ENCODE measurements around the gene MYL3. TPM values are rescaled to one million over a fixed set of nuclear protein-coding genes. Genes with fewer than 3 reads are reported as not detected.
A peak's percentile ranks its signal among the peaks of the same experiment; 100 is the strongest.

The MYL3 gene
- total and polyA plus RNA-seq, 2 experiments from 2014 or later = not detected

DNA sequence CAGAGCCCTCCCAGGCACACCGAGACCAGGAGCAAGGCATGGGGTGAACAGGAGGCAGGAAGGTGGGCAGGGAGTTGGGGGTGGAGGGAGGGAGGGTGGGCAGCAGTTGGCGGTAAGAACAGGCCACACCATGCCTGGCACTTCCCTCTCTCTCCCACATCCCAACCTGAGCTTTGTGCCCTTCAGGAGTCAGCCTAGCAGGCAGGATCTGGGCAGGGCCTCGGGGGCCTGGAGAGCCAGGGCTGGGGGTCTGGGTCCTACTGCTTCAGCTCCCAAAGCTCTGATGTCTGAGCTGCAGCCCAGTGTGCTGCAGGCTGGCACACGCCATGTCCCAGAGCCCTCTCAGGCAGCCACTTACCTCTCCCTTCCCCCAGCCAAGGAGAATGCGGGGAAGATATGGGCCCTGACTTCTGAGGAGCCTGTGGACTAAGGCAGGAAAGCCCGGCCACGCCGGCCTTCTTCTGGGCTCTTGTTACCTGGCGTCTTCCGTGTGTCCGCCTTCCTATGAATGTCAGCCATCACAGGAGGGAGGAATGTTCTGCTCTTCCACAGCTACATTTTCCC is 2.9 kb upstream of the MYL3 start:
- peaks cover 9% of the 10 kb centered on the region; the same call in 1 of the 2 replicates for H3K4me1 ChIP-seq (ENCODE audit: insufficient read depth)
- no peak overlapping the region for H3K4me2 ChIP-seq (ENCODE audit: unreplicated experiment)
- H3K9ac ChIP-seq = no peak overlapping the region
- H3K36me3 ChIP-seq (ENCODE audit: low read depth) = no peaks in the 10 kb centered on the region
- H3K4me3 ChIP-seq = no peak overlapping the region
- H3K9me2 ChIP-seq (ENCODE audit: insufficient read depth) = no peaks in the 10 kb centered on the region
- no peaks in the 10 kb centered on the region for H4K20me1 ChIP-seq (ENCODE audit: insufficient read depth)
- H2AFZ ChIP-seq = no peak overlapping the region
- in situ Hi-C loops (cut with MboI) = no loop called here
- no peaks in the 10 kb centered on the region for H3K9me3 ChIP-seq (ENCODE audit: low read depth)
- H3K27me3 ChIP-seq (replicated peaks; ENCODE audit: insufficient read depth) = no peaks in the 10 kb centered on the region
- TF ChIP-seq EZH2phosphoT487 (IDR thresholded peaks at IDR 0.05; ENCODE audit: insufficient read depth, low read depth) (no peak), EZH2 (IDR thresholded peaks at IDR 0.05; ENCODE audit: insufficient read depth, poor library complexity, severe bottlenecking) (no peak)
- no peaks in the 10 kb centered on the region for H3F3A ChIP-seq (ENCODE audit: insufficient read depth)
- no peak for DNase-seq
- H3K27ac ChIP-seq = no peak overlapping the region
- WGBS, 2 experiments (ENCODE audit: low coverage in 1 of 2, low lambda C conversion rate in 2 of 2, missing lambda C conversion rate in 2 of 2) = 76 to 81% methylated on average over 10 to 11 of the region's 11 CpGs
- H3K79me2 ChIP-seq (ENCODE audit: insufficient read depth) = no peaks in the 10 kb centered on the region

DNA sequence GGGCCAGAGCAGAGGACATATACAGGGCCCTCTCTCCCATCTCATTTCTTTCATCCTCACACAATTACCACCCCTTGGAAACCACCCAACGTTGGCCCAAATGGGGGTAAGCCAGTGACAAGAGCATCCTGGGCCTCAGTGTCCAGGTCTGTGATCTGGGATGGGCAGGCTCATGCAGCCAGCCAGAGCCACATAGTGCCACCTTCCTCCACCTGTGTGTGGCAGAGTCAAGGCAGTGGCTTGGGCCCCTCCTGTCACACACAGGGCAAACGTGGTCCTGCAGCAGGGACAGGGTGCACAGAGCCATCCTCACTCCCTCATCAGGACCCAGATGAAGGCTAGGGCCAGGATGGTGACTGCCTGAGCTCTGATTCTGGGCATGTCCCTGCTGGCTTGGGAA is 2.3 kb upstream of the MYL3 start:
- H3F3A ChIP-seq (ENCODE audit: insufficient read depth) = no peaks in the 10 kb centered on the region
- no peaks in the 10 kb centered on the region for H3K79me2 ChIP-seq (ENCODE audit: insufficient read depth)
- peaks cover 9% of the 10 kb centered on the region; the same call in 1 of the 2 replicates for H3K4me1 ChIP-seq (ENCODE audit: insufficient read depth)
- H3K36me3 ChIP-seq (ENCODE audit: low read depth) = no peaks in the 10 kb centered on the region
- H2AFZ ChIP-seq = no peak overlapping the region; the same call in 1 of the 2 replicates
- no peaks in the 10 kb centered on the region for H4K20me1 ChIP-seq (ENCODE audit: insufficient read depth)
- no peak for TF ChIP-seq EZH2phosphoT487 (IDR thresholded peaks at IDR 0.05; ENCODE audit: insufficient read depth, low read depth)
- TF ChIP-seq EZH2 (IDR thresholded peaks at IDR 0.05; ENCODE audit: insufficient read depth, poor library complexity, severe bottlenecking) = no peak
- WGBS, 2 experiments (ENCODE audit: low coverage in 1 of 2, low lambda C conversion rate in 2 of 2, missing lambda C conversion rate in 2 of 2) = 18 to 41% methylated on average over 2 of the region's 2 CpGs
- no peak overlapping the region for H3K4me2 ChIP-seq (ENCODE audit: unreplicated experiment)
- no peak overlapping the region for H3K9ac ChIP-seq
- in situ Hi-C loops (cut with MboI) = no loop called here
- no peak overlapping the region for H3K27ac ChIP-seq
- H3K4me3 ChIP-seq = no peak overlapping the region
- H3K9me2 ChIP-seq (ENCODE audit: insufficient read depth) = no peaks in the 10 kb centered on the region
- H3K27me3 ChIP-seq (replicated peaks; ENCODE audit: insufficient read depth) = no peaks in the 10 kb centered on the region
- no peaks in the 10 kb centered on the region for H3K9me3 ChIP-seq (ENCODE audit: low read depth)
- no peak for DNase-seq

DNA sequence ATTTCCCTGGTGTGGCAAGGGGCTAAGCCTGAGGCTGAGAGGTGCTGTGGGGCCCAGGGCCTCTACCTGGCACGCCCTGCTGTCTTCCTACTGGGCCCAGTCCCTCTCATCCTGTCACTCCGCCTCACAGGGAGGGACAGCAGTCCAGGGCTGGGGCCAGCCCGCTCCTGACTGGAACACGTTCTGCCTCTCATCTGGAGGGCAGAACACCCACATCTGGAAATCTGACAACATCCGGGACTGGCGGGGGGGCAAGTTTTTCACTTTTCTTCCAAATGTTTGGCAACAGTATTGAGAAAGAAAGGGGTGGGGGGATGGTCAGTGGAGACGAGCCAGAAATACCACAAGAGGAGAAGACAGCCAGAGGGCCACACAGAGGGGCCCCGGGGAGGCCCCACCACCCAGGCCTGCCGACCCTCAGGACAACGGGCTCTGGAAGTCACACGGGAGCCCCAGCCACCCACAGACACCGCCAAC is 1.8 kb upstream of the MYL3 start:
- H3K9me3 ChIP-seq (ENCODE audit: low read depth) = no peaks in the 10 kb centered on the region
- H2AFZ ChIP-seq = peak overlapping the region; percentile 35; the same call in 1 of the 2 replicates
- H3K9me2 ChIP-seq (ENCODE audit: insufficient read depth) = no peaks in the 10 kb centered on the region
- no peaks in the 10 kb centered on the region for H4K20me1 ChIP-seq (ENCODE audit: insufficient read depth)
- TF ChIP-seq EZH2phosphoT487 (IDR thresholded peaks at IDR 0.05; ENCODE audit: insufficient read depth, low read depth) = no peak
- H3K4me3 ChIP-seq = no peak overlapping the region
- no peaks in the 10 kb centered on the region for H3K27me3 ChIP-seq (replicated peaks; ENCODE audit: insufficient read depth)
- in situ Hi-C loops (cut with MboI) = no loop called here
- H3K4me2 ChIP-seq (ENCODE audit: unreplicated experiment) = no peak overlapping the region
- H3K9ac ChIP-seq = no peak overlapping the region
- no peaks in the 10 kb centered on the region for H3K36me3 ChIP-seq (ENCODE audit: low read depth)
- no peaks in the 10 kb centered on the region for H3K79me2 ChIP-seq (ENCODE audit: insufficient read depth)
- no peaks in the 10 kb centered on the region for H3F3A ChIP-seq (ENCODE audit: insufficient read depth)
- no peak overlapping the region for H3K27ac ChIP-seq
- 10 to 15% methylated on average over 10 to 12 of the region's 12 CpGs for WGBS, 2 experiments (ENCODE audit: low coverage in 1 of 2, low lambda C conversion rate in 2 of 2, missing lambda C conversion rate in 2 of 2)
- DNase-seq = peak; percentile 61
- H3K4me1 ChIP-seq (ENCODE audit: insufficient read depth) = peaks cover 9% of the 10 kb centered on the region; the same call in 1 of the 2 replicates

DNA sequence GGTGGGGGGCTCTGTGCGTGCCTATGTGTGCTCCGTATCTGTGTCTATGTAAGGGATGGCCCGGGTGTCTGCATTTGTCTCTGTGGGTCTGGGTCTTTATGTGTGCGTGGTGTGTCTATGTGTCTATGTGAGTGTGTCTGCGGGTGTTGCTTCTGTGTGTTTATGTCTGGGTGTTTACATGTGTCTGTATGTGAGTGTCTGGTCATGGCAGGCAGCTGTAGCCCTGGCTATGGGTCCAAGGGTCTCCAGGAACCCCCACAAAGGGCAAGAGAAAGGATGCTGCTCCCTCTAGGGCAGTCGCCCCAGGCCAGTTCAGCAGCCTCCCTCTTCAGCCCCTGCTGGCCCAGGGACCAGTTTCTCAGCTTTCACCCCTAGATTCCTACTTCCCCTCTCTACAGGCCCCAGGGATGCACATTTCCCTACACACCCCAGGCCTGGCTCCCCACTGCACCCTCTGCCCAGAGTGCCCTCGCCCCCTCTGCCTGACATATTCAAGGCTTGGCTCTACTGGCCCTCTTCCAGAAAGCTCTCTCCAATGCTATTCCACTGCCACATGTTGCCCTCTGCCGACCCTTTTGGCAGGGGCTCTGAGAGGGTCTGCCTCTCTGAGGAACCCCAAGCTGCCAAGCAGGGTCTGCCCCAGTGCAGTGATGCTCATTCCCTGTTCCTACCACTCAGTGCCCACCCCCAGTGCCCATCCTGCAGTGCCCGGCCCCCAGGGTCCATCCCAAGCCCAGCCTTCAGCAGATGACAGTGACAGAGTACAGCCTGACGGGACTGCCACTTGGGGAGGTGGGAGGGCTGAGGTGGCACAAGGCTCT is 1.0 kb upstream of the MYL3 start:
- Histone ChIP-seq H3K27ac (no peak overlapping the region), H3K9me3 (ENCODE audit: low read depth) (no peaks in the 10 kb centered on the region), H3K27me3 (replicated peaks; ENCODE audit: insufficient read depth) (no peaks in the 10 kb centered on the region), H3K4me2 (ENCODE audit: unreplicated experiment) (no peak overlapping the region), H3K9ac (no peak overlapping the region), H3K9me2 (ENCODE audit: insufficient read depth) (no peaks in the 10 kb centered on the region), H3K36me3 (ENCODE audit: low read depth) (no peaks in the 10 kb centered on the region), H4K20me1 (ENCODE audit: insufficient read depth) (no peaks in the 10 kb centered on the region), H3K4me3 (no peak overlapping the region), H3K79me2 (ENCODE audit: insufficient read depth) (no peaks in the 10 kb centered on the region), H3K4me1 (ENCODE audit: insufficient read depth) (peaks cover 9% of the 10 kb centered on the region; the same call in 1 of the 2 replicates), H2AFZ (peak overlapping the region; percentile 35; the same call in 1 of the 2 replicates), H3F3A (ENCODE audit: insufficient read depth) (no peaks in the 10 kb centered on the region)
- TF ChIP-seq EZH2phosphoT487 (IDR thresholded peaks at IDR 0.05; ENCODE audit: insufficient read depth, low read depth) = no peak
- no peak for TF ChIP-seq EZH2 (IDR thresholded peaks at IDR 0.05; ENCODE audit: insufficient read depth, poor library complexity, severe bottlenecking)
- in situ Hi-C loops (cut with MboI) = no loop called here
- no peak for DNase-seq
- WGBS, 2 experiments (ENCODE audit: low coverage in 1 of 2, low lambda C conversion rate in 2 of 2, missing lambda C conversion rate in 2 of 2) = 79 to 85% methylated on average over 9 to 10 of the region's 10 CpGs

Measured in GM23248 (cell line).